Neuronal stem cell (in vitro differentiated cells): ENCODE results near the gene SHISA4.

Experiments
- DNase-seq: peaks from one replicate; pipeline ENCODE4 v3.0.0-alpha.2; 2013; ENCODE audit warnings: low spot score
- H2AFZ ChIP-seq: one replicate; pipeline ENCODE4 v1.6.1; 2013; ENCODE audit warnings: mild to moderate bottlenecking, low read length, inconsistent platforms
- H2AK5ac ChIP-seq: 2 replicates; pipeline ENCODE4 v1.6.1; 2013; ENCODE audit warnings: low read depth, mild to moderate bottlenecking, inconsistent platforms, low read length, moderate library complexity, mixed read lengths
- H2BK120ac ChIP-seq: 2 replicates; pipeline ENCODE4 v1.6.1; 2013; ENCODE audit warnings: low read depth, mild to moderate bottlenecking, inconsistent platforms, low read length, moderate library complexity, mixed read lengths
- H2BK12ac ChIP-seq: one replicate; pipeline ENCODE4 v1.6.1; 2013; ENCODE audit warnings: low read length, inconsistent platforms
- H2BK15ac ChIP-seq: 2 replicates; pipeline ENCODE4 v1.6.1; 2013; ENCODE audit warnings: mild to moderate bottlenecking, low read length, inconsistent platforms, mixed read lengths
- H2BK5ac ChIP-seq: one replicate; pipeline ENCODE4 v1.6.1; 2013; ENCODE audit warnings: inconsistent platforms, mild to moderate bottlenecking, low read length, moderate library complexity
- H3K14ac ChIP-seq: one replicate; pipeline ENCODE4 v1.6.1; 2013; ENCODE audit warnings: low read length, inconsistent platforms
- H3K18ac ChIP-seq: 2 replicates; pipeline ENCODE4 v1.6.1; 2013; ENCODE audit warnings: low read length, inconsistent platforms
- H3K23ac ChIP-seq: 2 replicates; pipeline ENCODE4 v1.6.1; 2013; ENCODE audit warnings: low read depth, mild to moderate bottlenecking, mixed read lengths, low read length, inconsistent platforms; ENCODE audit not compliant: poor library complexity
- H3K27ac ChIP-seq: replicated peaks from 3 replicates; pipeline ENCODE4 v1.5.1; 2013; ENCODE audit warnings: low read length, inconsistent platforms
- H3K27me3 ChIP-seq, 3 experiments: 2 replicates each; pipeline ENCODE4 v1.6.1; 2013; ENCODE audit warnings: low read length in 3 of 3, mild to moderate bottlenecking in 2 of 3, inconsistent platforms in 1 of 3, low read depth in 1 of 3, mixed read lengths in 1 of 3, moderate library complexity in 1 of 3; ENCODE audit not compliant: control insufficient read depth in 3 of 3, insufficient read depth in 3 of 3
- H3K36me3 ChIP-seq, 2 donors: replicated peaks in 1 of 2; 2 replicates each; pipeline ENCODE4 v1.6.1; 2013; ENCODE audit warnings: low read length in 2 of 2; ENCODE audit not compliant: control insufficient read depth in 2 of 2, insufficient read depth in 2 of 2
- H3K4ac ChIP-seq: 2 replicates; pipeline ENCODE4 v1.6.1; 2013; ENCODE audit warnings: inconsistent platforms, mild to moderate bottlenecking, low read length, moderate library complexity
- H3K4me1 ChIP-seq, 2 donors: 1 replicate in 1 of 2; 2 replicates in 1 of 2; pipeline ENCODE4 v1.6.1; 2013; ENCODE audit warnings: low read length in 2 of 2, low read depth in 1 of 2; ENCODE audit not compliant: control insufficient read depth in 2 of 2, insufficient read depth in 1 of 2
- H3K4me2 ChIP-seq: one replicate; pipeline ENCODE4 v1.6.1; 2013; ENCODE audit warnings: mild to moderate bottlenecking, low read length, inconsistent platforms; ENCODE audit not compliant: insufficient read depth, poor library complexity, severe bottlenecking
- H3K4me3 ChIP-seq, 2 donors: 2 replicates each; pipeline ENCODE4 v1.5.1; 2013; ENCODE audit warnings: low read length in 2 of 2, mild to moderate bottlenecking in 2 of 2, inconsistent platforms in 1 of 2, moderate library complexity in 1 of 2
- H3K79me1 ChIP-seq: one replicate; pipeline ENCODE4 v1.6.1; 2013; ENCODE audit warnings: low read depth, mild to moderate bottlenecking, inconsistent platforms, low read length, moderate library complexity
- H3K9ac ChIP-seq: one replicate; pipeline ENCODE4 v1.6.1; 2013; ENCODE audit warnings: mild to moderate bottlenecking, low read depth, low read length, inconsistent platforms; ENCODE audit not compliant: poor library complexity
- H3K9me3 ChIP-seq, 2 donors: replicated peaks in 1 of 2; 2 replicates each; pipeline versions ENCODE3 to v1.6.1; 2013; ENCODE audit warnings: low read length in 2 of 2, mild to moderate bottlenecking in 2 of 2, inconsistent platforms in 1 of 2, low read depth in 1 of 2, mixed read lengths in 1 of 2, moderate library complexity in 1 of 2; ENCODE audit not compliant: control insufficient read depth in 2 of 2, insufficient read depth in 1 of 2
- H4K8ac ChIP-seq: one replicate; pipeline ENCODE4 v1.6.1; 2013; ENCODE audit warnings: low read depth, mild to moderate bottlenecking, inconsistent platforms, low read length, moderate library complexity
- H4K91ac ChIP-seq: one replicate; pipeline ENCODE4 v1.6.1; 2013; ENCODE audit warnings: low read length, low read depth, mild to moderate bottlenecking, inconsistent platforms; ENCODE audit not compliant: poor library complexity
- WGBS, 2 donors: extraction: QIAGEN DNeasy Blood & Tissue Kit; methylation state at CpG; one replicate each; pipeline ENCODE4 v1.1.7; 2013; ENCODE audit warnings: missing lambda C conversion rate in 2 of 2, mixed read lengths in 1 of 2; ENCODE audit not compliant: insufficient read length in 2 of 2, insufficient replicate concordance in 1 of 2; ENCODE audit errors: extremely low coverage in 2 of 2; 5-methylcytosine and 5-hydroxymethylcytosine counted together

The SHISA4 gene

GRCh38 chr1:201907621-201908020 lies 18.9 kb downstream of the SHISA4 start:
- DNase-seq = no peak
- Histone ChIP-seq H3K18ac (no peak overlapping the region), H3K14ac (no peak overlapping the region), H3K23ac (no peak overlapping the region), H3K36me3 (no peaks in the 10 kb centered on the region), H2BK15ac (no peak overlapping the region), H3K27ac (no peak overlapping the region), H3K27me3 (peaks cover 0 to 36% (median 1%) of the 10 kb centered on the region in 3 experiments), H3K9ac (no peak overlapping the region), H4K91ac (no peak overlapping the region), H2BK12ac (no peak overlapping the region), H3K79me1 (no peaks in the 10 kb centered on the region), H3K4ac (no peak overlapping the region), H2AK5ac (no peak overlapping the region), H3K4me3 (no peak overlapping the region), H2AFZ (no peak overlapping the region), H3K4me2 (no peak overlapping the region), H2BK120ac (no peak overlapping the region), H4K8ac (no peak overlapping the region), H3K9me3 (peaks cover 0 to 4% of the 10 kb centered on the region in 2 donors), H3K4me1 (peaks cover 6 to 16% of the 10 kb centered on the region in 2 donors), H2BK5ac (no peak overlapping the region)
- no CpG with 5 or more reads among the region's 6 CpGs for WGBS, 2 donors

- H2AK5ac ChIP-seq = no peak overlapping the region
- DNase-seq = no peak
- H2BK15ac ChIP-seq = no peak overlapping the region
- no peak overlapping the region for H3K9ac ChIP-seq
- H3K23ac ChIP-seq = no peak overlapping the region
- H2AFZ ChIP-seq = peak overlapping the region; percentile 51
- no peak overlapping the region for H2BK12ac ChIP-seq
- peaks cover 0 to 55% (median 4%) of the 10 kb centered on the region in 3 experiments for H3K27me3 ChIP-seq
- no peak overlapping the region for H4K8ac ChIP-seq
- H3K18ac ChIP-seq = no peak overlapping the region
- no peak overlapping the region for H4K91ac ChIP-seq
- no peaks in the 10 kb centered on the region for H3K79me1 ChIP-seq
- no peak overlapping the region for H3K14ac ChIP-seq
- no peak overlapping the region for H3K27ac ChIP-seq
- H3K4me2 ChIP-seq = no peak overlapping the region
- no peak overlapping the region for H3K4ac ChIP-seq
- H3K9me3 ChIP-seq = no peaks in the 10 kb centered on the region
- no peak overlapping the region for H3K4me3 ChIP-seq
- no peak overlapping the region for H2BK5ac ChIP-seq
- no CpG with 5 or more reads among the region's 4 CpGs for WGBS, 2 donors
- no peaks in the 10 kb centered on the region for H3K36me3 ChIP-seq
- H3K4me1 ChIP-seq = peaks cover 0 to 7% of the 10 kb centered on the region in 2 donors
- H2BK120ac ChIP-seq = no peak overlapping the region
These were observed 23.3 kb downstream of the SHISA4 start for GRCh38 chr1:201911826-201912571.

- H3K14ac ChIP-seq = no peak overlapping the region
- H3K9ac ChIP-seq = no peak overlapping the region
- no peak overlapping the region for H3K4ac ChIP-seq
- H3K4me2 ChIP-seq = no peak overlapping the region
- DNase-seq = no peak
- H3K36me3 ChIP-seq = no peaks in the 10 kb centered on the region
- peak overlapping the region; percentile 47 for H2AFZ ChIP-seq
- peaks cover 0 to 58% (median 4%) of the 10 kb centered on the region in 3 experiments for H3K27me3 ChIP-seq
- no peak overlapping the region for H2BK5ac ChIP-seq
- H4K8ac ChIP-seq = no peak overlapping the region
- H3K4me1 ChIP-seq = peaks cover 0 to 7% of the 10 kb centered on the region in 2 donors
- H2BK15ac ChIP-seq = no peak overlapping the region
- no peak overlapping the region for H2BK12ac ChIP-seq
- H4K91ac ChIP-seq = no peak overlapping the region
- H3K23ac ChIP-seq = no peak overlapping the region
- H3K27ac ChIP-seq = no peak overlapping the region
- H2AK5ac ChIP-seq = no peak overlapping the region
- H3K18ac ChIP-seq = peak overlapping the region; percentile 0
- no peak overlapping the region for H2BK120ac ChIP-seq
- no peak overlapping the region for H3K4me3 ChIP-seq
- H3K79me1 ChIP-seq = no peaks in the 10 kb centered on the region
- no peaks in the 10 kb centered on the region for H3K9me3 ChIP-seq
- no CpG with 5 or more reads among the region's 5 CpGs for WGBS, 2 donors
These were observed 24.1 kb downstream of the SHISA4 start for GRCh38 chr1:201912832-201913231.

- Histone ChIP-seq H4K91ac (peak overlapping the region; percentile 34), H3K27ac (no peak overlapping the region), H2BK15ac (no peak overlapping the region), H3K4ac (no peak overlapping the region), H3K9ac (no peak overlapping the region), H3K36me3 (no peaks in the 10 kb centered on the region), H4K8ac (peak overlapping the region; percentile 70), H3K23ac (no peak overlapping the region), H2BK120ac (no peak overlapping the region), H3K4me1 (peaks cover 0 to 7% of the 10 kb centered on the region in 2 donors), H3K4me2 (no peak overlapping the region), H3K14ac (no peak overlapping the region), H3K27me3 (peaks cover 0 to 52% (median 4%) of the 10 kb centered on the region in 3 experiments), H3K9me3 (no peaks in the 10 kb centered on the region), H2BK12ac (no peak overlapping the region), H2AFZ (no peak overlapping the region), H3K18ac (no peak overlapping the region), H2BK5ac (no peak overlapping the region), H2AK5ac (no peak overlapping the region), H3K79me1 (no peaks in the 10 kb centered on the region), H3K4me3 (no peak overlapping the region)
- DNase-seq = no peak
- no CpG with 5 or more reads among the region's 14 CpGs for WGBS, 2 donors
These were observed 25.9 kb downstream of the SHISA4 start for GRCh38 chr1:201914456-201915235.
